Left kidney (tissue), 2 donors: ENCODE data around the gene HDAC4. TPM values are rescaled to one million over a fixed set of nuclear protein-coding genes. Genes with fewer than 3 reads are reported as not detected.

ENCODE experiments used
- DNase-seq: peaks from one replicate; pipeline ENCODE4 v3.0.0-alpha.2; 2013
- polyA plus RNA-seq: library from polyadenylated mRNA; unstranded; fragments of 120-200 nt; gene quantifications from one replicate; pipeline ENCODE4 v1.2.1, GENCODE V29; 2013; ENCODE audit not compliant: insufficient read length

HDAC4 gene
- polyA plus RNA-seq, 1 donor, result 13.3 TPM

- no peak for DNase-seq
These were observed 2.8 kb downstream of the HDAC4 start for GRCh38 chr2:239397931-239398471.

GRCh38 chr2:239396881-239397681 is 3.7 kb downstream of the HDAC4 start:
- DNase-seq, result no peak

- no peak for DNase-seq
These were observed 5.3 kb downstream of the HDAC4 start for GRCh38 chr2:239395524-239395923.

GRCh38 chr2:239394978-239395377 is 5.8 kb downstream of the HDAC4 start:
- DNase-seq, result no peak

- DNase-seq, result no peak
These were observed 6.4 kb downstream of the HDAC4 start for GRCh38 chr2:239394346-239394945.

- DNase-seq, result no peak
These were observed 6.9 kb downstream of the HDAC4 start for GRCh38 chr2:239393941-239394340.

GRCh38 chr2:239393388-239393940 is 7.4 kb downstream of the HDAC4 start:
- no peak for DNase-seq

GRCh38 chr2:239392688-239393387 is 8.0 kb downstream of the HDAC4 start:
- DNase-seq, result no peak

GRCh38 chr2:239392072-239392357 is 8.8 kb downstream of the HDAC4 start:
- no peak for DNase-seq

GRCh38 chr2:239391286-239392071 is 9.3 kb downstream of the HDAC4 start:
- no peak for DNase-seq

GRCh38 chr2:239390546-239391285 is 10.1 kb downstream of the HDAC4 start:
- no peak for DNase-seq

GRCh38 chr2:239389414-239390329 is 11.1 kb downstream of the HDAC4 start:
- DNase-seq, result no peak

- DNase-seq, result no peak
These were observed 12.3 kb downstream of the HDAC4 start for GRCh38 chr2:239388236-239389151.

- DNase-seq, result no peak
These were observed 13.0 kb downstream of the HDAC4 start for GRCh38 chr2:239387811-239388210.

- DNase-seq, result no peak
These were observed 13.9 kb downstream of the HDAC4 start for GRCh38 chr2:239386872-239387445.

GRCh38 chr2:239386001-239386670 is 14.7 kb downstream of the HDAC4 start:
- no peak for DNase-seq

GRCh38 chr2:239385096-239386000 is 15.5 kb downstream of the HDAC4 start:
- no peak for DNase-seq
